Epithelial cell of proximal tubule (primary cell): ENCODE measurements around the gene SYNJ2BP. TPM values are rescaled to one million over a fixed set of nuclear protein-coding genes. Genes with fewer than 3 reads are reported as not detected.

Experiments used
- DNase-seq: peaks from one replicate; pipeline ENCODE4 v3.0.0-alpha.2; 2011; ENCODE audit warnings: low read depth
- H3K4me3 ChIP-seq: 2 replicates; pipeline ENCODE4 v1.5.1; 2011; ENCODE audit warnings: low read depth, mild to moderate bottlenecking, low read length
- total RNA-seq: library from RNA; depleted of rRNA; stranded (reverse); fragments of >200 nt; gene quantifications from 2 replicates; pipeline ENCODE4 v1.2.3, GENCODE V29; 2015
- TF ChIP-seq, protein P1 (sequence below): conservative IDR thresholded peaks from 2 replicates; pipeline ENCODE4 v1.5.1; 2012; ENCODE audit warnings: low read depth, mild to moderate bottlenecking, low read length

Gene SYNJ2BP
- total RNA-seq, 1 donor from 2014 or later = 10.7 TPM

DNA sequence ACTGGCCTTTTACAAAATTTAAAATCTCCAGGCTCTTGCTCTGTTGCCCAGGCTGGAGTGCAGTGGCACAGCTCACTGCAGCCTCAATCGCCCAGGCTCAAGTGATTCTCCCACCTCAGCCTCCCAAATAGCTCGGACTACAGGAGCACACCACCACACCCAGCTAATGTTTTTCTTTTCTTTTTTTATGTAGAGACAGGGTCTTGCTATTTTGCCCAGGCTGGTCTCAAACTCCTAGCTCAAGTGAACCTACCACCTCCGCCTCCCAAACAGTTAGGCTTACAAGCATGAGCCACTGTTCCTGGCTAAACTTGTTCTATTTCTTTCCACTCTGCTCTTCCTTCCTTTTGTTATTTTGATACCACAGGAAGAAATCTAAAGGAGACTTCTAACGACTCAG lies 15.2 kb downstream of the SYNJ2BP start:
- no peak overlapping the region for H3K4me3 ChIP-seq
- DNase-seq = no peak
- TF ChIP-seq, protein P1, sequence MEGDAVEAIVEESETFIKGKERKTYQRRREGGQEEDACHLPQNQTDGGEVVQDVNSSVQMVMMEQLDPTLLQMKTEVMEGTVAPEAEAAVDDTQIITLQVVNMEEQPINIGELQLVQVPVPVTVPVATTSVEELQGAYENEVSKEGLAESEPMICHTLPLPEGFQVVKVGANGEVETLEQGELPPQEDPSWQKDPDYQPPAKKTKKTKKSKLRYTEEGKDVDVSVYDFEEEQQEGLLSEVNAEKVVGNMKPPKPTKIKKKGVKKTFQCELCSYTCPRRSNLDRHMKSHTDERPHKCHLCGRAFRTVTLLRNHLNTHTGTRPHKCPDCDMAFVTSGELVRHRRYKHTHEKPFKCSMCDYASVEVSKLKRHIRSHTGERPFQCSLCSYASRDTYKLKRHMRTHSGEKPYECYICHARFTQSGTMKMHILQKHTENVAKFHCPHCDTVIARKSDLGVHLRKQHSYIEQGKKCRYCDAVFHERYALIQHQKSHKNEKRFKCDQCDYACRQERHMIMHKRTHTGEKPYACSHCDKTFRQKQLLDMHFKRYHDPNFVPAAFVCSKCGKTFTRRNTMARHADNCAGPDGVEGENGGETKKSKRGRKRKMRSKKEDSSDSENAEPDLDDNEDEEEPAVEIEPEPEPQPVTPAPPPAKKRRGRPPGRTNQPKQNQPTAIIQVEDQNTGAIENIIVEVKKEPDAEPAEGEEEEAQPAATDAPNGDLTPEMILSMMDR = no peak

DNA sequence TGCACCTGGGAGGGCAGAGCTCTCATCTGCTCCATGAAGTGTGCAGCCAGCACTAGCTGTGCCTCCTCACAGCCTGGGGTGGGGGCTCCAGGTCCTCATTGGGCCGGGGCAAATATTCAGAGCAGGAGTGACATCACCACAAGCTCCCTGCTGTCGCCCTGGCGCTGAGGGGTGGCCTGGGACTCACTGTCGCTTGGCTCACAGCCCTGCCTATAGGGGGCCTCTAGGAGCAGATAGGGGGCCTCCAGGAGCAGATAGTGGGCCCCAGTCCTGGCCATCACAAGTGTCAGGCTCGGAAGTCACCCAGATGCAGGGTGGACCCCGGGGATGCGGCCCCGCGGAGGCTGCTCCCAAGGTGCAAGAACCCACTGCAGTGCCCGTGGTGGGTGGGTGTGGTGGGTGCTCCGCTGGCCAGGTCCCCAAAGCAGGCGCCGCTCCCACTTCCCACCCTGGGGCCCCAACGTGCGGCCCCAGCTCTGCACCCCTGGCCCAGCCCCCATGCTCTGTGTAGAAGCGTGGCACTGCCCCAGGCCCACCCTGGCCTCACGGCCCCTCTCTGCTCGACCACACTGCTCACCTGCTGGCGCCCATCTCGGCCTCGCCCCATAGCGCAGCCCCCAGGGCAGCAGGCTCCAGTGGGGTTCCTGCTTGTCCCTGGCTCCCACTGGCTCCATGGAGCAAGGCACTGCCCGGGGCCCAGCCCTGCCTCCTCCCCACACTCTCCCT lies 18.0 kb downstream of the SYNJ2BP start:
- no peak for DNase-seq
- H3K4me3 ChIP-seq = no peak overlapping the region
- TF ChIP-seq, protein P1 = no peak

DNA sequence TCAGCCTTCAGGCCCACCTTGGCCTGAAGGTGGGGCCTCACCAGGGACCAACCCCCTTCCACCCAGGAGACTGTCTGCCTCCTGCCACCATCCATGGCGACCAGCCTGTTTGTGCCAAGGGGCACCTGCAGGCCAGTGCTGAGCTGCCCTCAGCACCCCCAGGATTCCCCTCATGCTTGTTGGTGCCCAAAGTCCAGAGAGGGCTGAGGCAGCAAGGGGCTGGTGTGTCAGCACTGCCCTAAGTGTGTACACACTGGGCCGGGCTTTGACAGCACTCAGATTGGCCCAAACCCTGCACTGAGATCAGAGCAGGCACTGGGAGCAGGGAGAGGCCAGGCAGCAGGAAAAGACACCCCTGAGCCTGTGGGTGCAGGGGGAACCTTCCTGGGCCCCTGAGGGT lies 18.6 kb downstream of the SYNJ2BP start:
- H3K4me3 ChIP-seq = no peak overlapping the region
- DNase-seq = no peak
- TF ChIP-seq, protein P1 = no peak

DNA sequence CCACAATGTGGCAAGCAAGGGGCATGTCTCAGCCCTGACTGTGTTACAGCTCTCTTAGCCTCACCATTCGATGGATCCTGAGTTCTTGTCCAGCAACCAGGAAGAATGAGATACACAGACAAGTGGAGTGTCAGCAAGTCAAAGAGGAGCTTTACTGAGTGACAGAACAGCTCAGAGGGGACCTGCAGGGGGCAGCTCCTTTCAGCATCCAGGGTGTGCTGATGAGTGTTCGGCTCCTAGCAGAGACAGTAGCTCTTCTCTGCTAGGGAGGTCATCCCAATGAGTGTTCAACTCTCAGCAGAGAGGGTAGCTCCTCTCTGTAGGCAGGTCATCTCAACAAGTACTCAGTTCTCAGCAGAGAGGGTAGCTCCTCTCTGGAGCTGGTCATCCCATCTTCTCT lies 19.1 kb downstream of the SYNJ2BP start:
- TF ChIP-seq, protein P1 = no peak
- no peak overlapping the region for H3K4me3 ChIP-seq
- DNase-seq = no peak

DNA sequence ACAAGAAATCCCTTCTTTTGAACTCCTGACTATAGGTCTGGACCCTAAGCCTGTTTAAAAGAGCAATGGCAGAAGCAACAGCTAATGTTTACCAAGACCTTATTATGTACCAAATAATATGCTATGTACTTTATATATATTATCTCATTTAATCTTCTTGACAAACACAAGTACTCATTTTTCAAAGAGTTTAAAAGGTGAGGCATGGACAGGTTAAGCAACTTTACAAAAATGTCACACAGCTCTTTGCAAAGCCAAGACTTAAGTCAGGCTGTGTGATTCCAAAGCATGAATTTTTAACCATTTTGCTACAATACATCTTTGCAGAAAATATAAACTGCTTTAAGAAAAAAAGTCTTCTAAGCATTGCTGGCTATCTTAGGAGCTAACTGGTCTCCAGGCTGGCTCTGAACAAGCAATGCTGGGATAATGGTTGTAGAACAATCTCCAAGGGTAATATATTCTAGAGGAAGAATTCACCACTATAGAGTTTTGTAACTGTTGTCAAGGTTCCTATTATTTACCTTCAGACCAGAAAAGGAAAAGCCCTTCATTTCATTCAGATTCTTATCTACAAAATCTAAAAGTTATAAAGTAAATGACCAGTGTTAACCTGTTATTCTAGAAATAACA lies 22.1 kb downstream of the SYNJ2BP start:
- no peak for DNase-seq
- TF ChIP-seq, protein P1 = no peak
- H3K4me3 ChIP-seq = no peak overlapping the region

DNA sequence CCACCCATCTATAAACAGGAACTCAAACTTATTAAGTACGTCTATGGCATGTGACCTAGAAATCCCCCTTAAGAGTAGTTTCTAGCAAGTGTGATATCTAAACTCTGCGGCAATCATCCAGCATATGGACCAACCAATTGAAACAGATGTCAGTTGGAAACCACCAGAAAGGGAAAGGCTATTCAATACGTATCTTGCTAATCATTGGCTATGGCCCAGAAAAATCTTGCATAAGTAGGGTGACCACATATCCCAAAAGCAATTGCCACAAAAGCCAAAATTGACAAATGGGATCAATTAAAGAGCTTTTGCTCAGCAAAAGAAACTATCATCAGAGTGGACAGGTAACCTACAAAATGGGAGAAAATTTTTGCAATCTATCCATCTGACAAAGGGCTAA lies 24.2 kb downstream of the SYNJ2BP start:
- H3K4me3 ChIP-seq = no peak overlapping the region
- TF ChIP-seq, protein P1 = no peak
- DNase-seq = no peak
